ENCODE measurements around the gene SLC11A1. TPM values are rescaled to one million over a fixed set of nuclear protein-coding genes. Genes with fewer than 3 reads are reported as not detected.

SLC11A1 gene
- total and polyA plus RNA-seq, 2 experiments from 2014 or later = 0.31 TPM; not detected in 1

- no peaks in the 10 kb centered on the region for H3K36me3 ChIP-seq (ENCODE audit: insufficient read depth)
- peaks cover 23% of the 10 kb centered on the region for H3K27me3 ChIP-seq (ENCODE audit: insufficient read depth)
- no peaks in the 10 kb centered on the region for H3K36me3 Mint-ChIP-seq (ENCODE audit: low read depth)
- peaks cover 5% of the 10 kb centered on the region; the same call in 2 of the 3 replicates for H3K4me1 Mint-ChIP-seq
- H3K4me2 ChIP-seq = no peak overlapping the region
- no peak overlapping the region for H3K4me3 ChIP-seq
- H3K9me2 ChIP-seq (ENCODE audit: insufficient read depth) = no peaks in the 10 kb centered on the region
- DNase-seq (ENCODE audit: low spot score) (no peak), ATAC-seq (no peak)
- H3F3A ChIP-seq (replicated peaks; ENCODE audit: low read depth) = peaks cover 9% of the 10 kb centered on the region; the same call in 1 of the 2 replicates
- TF ChIP-seq EZH2phosphoT487 (IDR thresholded peaks at IDR 0.05; ENCODE audit: unreplicated experiment) (no peak), EZH2 (IDR thresholded peaks at IDR 0.05; ENCODE audit: low read depth, unreplicated experiment) (no peak), ZNF114 (CRISPR knock-in tag; IDR thresholded peaks at IDR 0.05) (no peak), NANOG (IDR thresholded peaks at IDR 0.05; ENCODE audit: borderline replicate concordance) (no peak), CREB1 (CRISPR knock-in tag; IDR thresholded peaks at IDR 0.05; ENCODE audit: low read depth) (no peak), POLR2AphosphoS5 (IDR thresholded peaks at IDR 0.05; ENCODE audit: low read depth) (no peak)
- TF ChIP-seq, protein P1, sequence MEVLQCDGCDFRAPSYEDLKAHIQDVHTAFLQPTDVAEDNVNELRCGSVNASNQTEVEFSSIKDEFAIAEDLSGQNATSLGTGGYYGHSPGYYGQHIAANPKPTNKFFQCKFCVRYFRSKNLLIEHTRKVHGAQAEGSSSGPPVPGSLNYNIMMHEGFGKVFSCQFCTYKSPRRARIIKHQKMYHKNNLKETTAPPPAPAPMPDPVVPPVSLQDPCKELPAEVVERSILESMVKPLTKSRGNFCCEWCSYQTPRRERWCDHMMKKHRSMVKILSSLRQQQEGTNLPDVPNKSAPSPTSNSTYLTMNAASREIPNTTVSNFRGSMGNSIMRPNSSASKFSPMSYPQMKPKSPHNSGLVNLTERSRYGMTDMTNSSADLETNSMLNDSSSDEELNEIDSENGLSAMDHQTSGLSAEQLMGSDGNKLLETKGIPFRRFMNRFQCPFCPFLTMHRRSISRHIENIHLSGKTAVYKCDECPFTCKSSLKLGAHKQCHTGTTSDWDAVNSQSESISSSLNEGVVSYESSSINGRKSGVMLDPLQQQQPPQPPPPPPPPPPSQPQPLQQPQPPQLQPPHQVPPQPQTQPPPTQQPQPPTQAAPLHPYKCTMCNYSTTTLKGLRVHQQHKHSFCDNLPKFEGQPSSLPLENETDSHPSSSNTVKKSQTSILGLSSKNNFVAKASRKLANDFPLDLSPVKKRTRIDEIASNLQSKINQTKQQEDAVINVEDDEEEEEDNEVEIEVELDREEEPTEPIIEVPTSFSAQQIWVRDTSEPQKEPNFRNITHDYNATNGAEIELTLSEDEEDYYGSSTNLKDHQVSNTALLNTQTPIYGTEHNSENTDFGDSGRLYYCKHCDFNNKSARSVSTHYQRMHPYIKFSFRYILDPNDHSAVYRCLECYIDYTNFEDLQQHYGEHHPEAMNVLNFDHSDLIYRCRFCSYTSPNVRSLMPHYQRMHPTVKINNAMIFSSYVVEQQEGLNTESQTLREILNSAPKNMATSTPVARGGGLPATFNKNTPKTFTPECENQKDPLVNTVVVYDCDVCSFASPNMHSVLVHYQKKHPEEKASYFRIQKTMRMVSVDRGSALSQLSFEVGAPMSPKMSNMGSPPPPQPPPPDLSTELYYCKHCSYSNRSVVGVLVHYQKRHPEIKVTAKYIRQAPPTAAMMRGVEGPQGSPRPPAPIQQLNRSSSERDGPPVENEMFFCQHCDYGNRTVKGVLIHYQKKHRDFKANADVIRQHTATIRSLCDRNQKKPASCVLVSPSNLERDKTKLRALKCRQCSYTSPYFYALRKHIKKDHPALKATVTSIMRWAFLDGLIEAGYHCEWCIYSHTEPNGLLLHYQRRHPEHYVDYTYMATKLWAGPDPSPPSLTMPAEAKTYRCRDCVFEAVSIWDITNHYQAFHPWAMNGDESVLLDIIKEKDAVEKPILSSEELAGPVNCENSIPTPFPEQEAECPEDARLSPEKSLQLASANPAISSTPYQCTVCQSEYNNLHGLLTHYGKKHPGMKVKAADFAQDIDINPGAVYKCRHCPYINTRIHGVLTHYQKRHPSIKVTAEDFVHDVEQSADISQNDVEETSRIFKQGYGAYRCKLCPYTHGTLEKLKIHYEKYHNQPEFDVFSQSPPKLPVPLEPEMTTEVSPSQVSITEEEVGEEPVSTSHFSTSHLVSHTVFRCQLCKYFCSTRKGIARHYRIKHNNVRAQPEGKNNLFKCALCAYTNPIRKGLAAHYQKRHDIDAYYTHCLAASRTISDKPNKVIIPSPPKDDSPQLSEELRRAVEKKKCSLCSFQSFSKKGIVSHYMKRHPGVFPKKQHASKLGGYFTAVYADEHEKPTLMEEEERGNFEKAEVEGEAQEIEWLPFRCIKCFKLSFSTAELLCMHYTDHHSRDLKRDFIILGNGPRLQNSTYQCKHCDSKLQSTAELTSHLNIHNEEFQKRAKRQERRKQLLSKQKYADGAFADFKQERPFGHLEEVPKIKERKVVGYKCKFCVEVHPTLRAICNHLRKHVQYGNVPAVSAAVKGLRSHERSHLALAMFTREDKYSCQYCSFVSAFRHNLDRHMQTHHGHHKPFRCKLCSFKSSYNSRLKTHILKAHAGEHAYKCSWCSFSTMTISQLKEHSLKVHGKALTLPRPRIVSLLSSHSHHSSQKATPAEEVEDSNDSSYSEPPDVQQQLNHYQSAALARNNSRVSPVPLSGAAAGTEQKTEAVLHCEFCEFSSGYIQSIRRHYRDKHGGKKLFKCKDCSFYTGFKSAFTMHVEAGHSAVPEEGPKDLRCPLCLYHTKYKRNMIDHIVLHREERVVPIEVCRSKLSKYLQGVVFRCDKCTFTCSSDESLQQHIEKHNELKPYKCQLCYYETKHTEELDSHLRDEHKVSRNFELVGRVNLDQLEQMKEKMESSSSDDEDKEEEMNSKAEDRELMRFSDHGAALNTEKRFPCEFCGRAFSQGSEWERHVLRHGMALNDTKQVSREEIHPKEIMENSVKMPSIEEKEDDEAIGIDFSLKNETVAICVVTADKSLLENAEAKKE (CRISPR knock-in tag; IDR thresholded peaks at IDR 0.05) = no peak
- H3K27me3 Mint-ChIP-seq (ENCODE audit: insufficient read depth, low read depth, poor library complexity) = peaks cover 26% of the 10 kb centered on the region
- no peaks in the 10 kb centered on the region for H3K9me3 Mint-ChIP-seq
- H3K4me1 ChIP-seq (ENCODE audit: insufficient read depth) = peaks cover 6% of the 10 kb centered on the region; the same call in 1 of the 2 replicates
- no peak overlapping the region for H3K27ac Mint-ChIP-seq
- no peaks in the 10 kb centered on the region for H3K79me2 ChIP-seq (replicated peaks; ENCODE audit: insufficient read depth)
- H4K20me1 ChIP-seq (replicated peaks; ENCODE audit: insufficient read depth) = no peaks in the 10 kb centered on the region
- H2AFZ ChIP-seq = no peak overlapping the region
- no peak overlapping the region for H3K27ac ChIP-seq (ENCODE audit: low read depth)
- no peak overlapping the region for H3K4me3 Mint-ChIP-seq
These were observed 2.9 kb downstream of the SLC11A1 start for GRCh38 chr2:218384975-218385374.

All from GM23338 (cell line).